HG03175 (cell line): ENCODE results near the gene AGTRAP.

Source experiments
- ATAC-seq: cut with Tn5 transposase; IDR thresholded peaks from one replicate; pipeline ENCODE4 v1.9.1; 2021; ENCODE audit warnings: mild to moderate bottlenecking, moderate library complexity; ENCODE audit not compliant: unreplicated experiment

AGTRAP gene

GRCh38 chr1:11795238-11795890 is 59.4 kb downstream of the AGTRAP start:
- ATAC-seq = no peak

- no peak for ATAC-seq
Observed at GRCh38 chr1:11796036-11796828, 60.3 kb downstream of the AGTRAP start.

- ATAC-seq = no peak
Observed at GRCh38 chr1:11797525-11798216, 61.7 kb downstream of the AGTRAP start.

GRCh38 chr1:11799099-11799498 is 63.2 kb downstream of the AGTRAP start:
- ATAC-seq = no peak

GRCh38 chr1:11799896-11800295 is 64.0 kb downstream of the AGTRAP start:
- no peak for ATAC-seq

- no peak for ATAC-seq
Observed at GRCh38 chr1:11800391-11800755, 64.4 kb downstream of the AGTRAP start.
